Uterus (tissue), 2 donors: Measurements from ENCODE around the gene AMIGO3.

Source experiments
- CTCF ChIP-seq, 4 experiments: fragments of 200-600 bp in 2 of 4; fragments of 450-650 bp in 2 of 4; sonication (generic) in 2 of 4; IDR thresholded peaks; one replicate each; pipeline ENCODE4 v1.5.1; 2016 to 2019; ENCODE audit warnings: antibody characterized with exemption in 4 of 4, mild to moderate bottlenecking in 2 of 4, moderate library complexity in 1 of 4
- POLR2A ChIP-seq, 2 donors: fragments of 450-650 bp; IDR thresholded peaks; one replicate each; pipeline ENCODE4 v1.6.1; 2016; ENCODE audit warnings: antibody characterized with exemption in 2 of 2, mild to moderate bottlenecking in 1 of 2, moderate library complexity in 1 of 2

DNA sequence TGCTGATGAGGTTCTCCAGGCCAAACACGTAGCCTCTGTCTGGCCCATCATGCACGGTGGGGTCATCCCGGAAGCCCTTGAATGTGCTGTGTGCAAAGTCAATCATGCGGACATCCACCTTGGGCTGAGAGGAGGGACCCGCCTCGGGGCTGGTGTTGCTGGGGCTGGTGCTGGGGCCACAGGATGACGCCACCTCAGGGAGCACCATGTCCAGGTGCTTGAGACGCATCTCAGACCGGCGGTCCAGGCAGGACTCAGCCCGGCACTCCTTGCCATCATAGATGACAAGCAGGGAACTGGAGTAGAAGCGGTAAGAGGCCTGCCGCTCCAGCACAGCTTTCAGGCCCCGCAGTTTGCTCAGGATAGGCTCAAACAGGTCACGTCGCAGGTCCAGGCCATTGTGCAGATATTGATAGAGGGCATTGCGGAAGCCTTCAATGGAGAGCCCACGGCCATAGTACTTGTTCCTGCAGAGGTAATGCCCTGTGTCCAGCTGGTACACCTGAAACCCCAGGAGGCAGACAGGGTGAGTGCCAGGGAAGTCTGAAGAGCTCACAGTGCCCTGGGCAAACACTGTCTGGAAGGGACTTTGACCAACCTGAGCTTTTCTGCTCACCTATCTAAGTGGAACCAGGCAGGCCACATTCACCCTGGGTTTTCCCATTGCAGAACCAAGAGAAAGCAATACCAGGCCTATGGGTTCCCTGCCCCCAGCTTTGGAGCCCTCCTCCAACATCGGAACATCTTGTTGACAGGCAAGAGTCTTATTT, 7.9 kb upstream of the AMIGO3 start:
- TF ChIP-seq CTCF (IDR thresholded peaks at IDR 0.05) (no peak), POLR2A (IDR thresholded peaks at IDR 0.05) (no peak)
